H1 (cell line): ENCODE results near the gene ADAM19.

Experiments
- CHD2 ChIP-seq: IDR thresholded peaks from 2 replicates; pipeline ENCODE4 v1.6.1; 2012; ENCODE audit warnings: low read length, improper control_type of control experiment
- CTCF ChIP-seq, 3 experiments: IDR thresholded peaks; 1 replicate in 2 of 3; 2 replicates in 1 of 3; pipeline versions ENCODE4 v1.5.1 to v1.6.1; 2011; ENCODE audit warnings: low read length in 3 of 3, mild to moderate bottlenecking in 3 of 3, inconsistent platforms in 2 of 3, low read depth in 1 of 3, moderate library complexity in 1 of 3; ENCODE audit not compliant: insufficient read depth in 1 of 3; ENCODE audit errors: control extremely low read depth in 1 of 3
- MAFK ChIP-seq: IDR thresholded peaks from 2 replicates; pipeline ENCODE4 v1.6.1; 2012; ENCODE audit warnings: low read depth, mild to moderate bottlenecking, improper control_type of control experiment, low read length
- SIX5 ChIP-seq: IDR thresholded peaks from 2 replicates; pipeline ENCODE4 v1.6.1; 2011; ENCODE audit warnings: mild to moderate bottlenecking, low read depth, low read length
- TAF1 ChIP-seq: IDR thresholded peaks from 2 replicates; pipeline ENCODE4 v1.6.1; 2011; ENCODE audit warnings: mild to moderate bottlenecking, low read depth, low read length
- TBP ChIP-seq: IDR thresholded peaks from 2 replicates; pipeline ENCODE4 v1.6.1; 2011; ENCODE audit warnings: low read depth, low read length, improper control_type of control experiment

- TF ChIP-seq CTCF (IDR thresholded peaks at IDR 0.05; ENCODE audit: control extremely low read depth in 1 of 3, insufficient read depth in 1 of 3, low read depth in 1 of 3, low read length in 3 of 3) (no peak), TBP (no peak), SIX5 (no peak), CHD2 (no peak), TAF1 (no peak), MAFK (no peak)
Measured at GRCh38 chr5:157504053-157504452, 71.5 kb downstream of the ADAM19 start.
